ENCODE data around the gene MICAL2. TPM values are rescaled to one million over a fixed set of nuclear protein-coding genes. Genes with fewer than 3 reads are reported as not detected.

Gene MICAL2
- total and polyA plus RNA-seq, 2 of the 8 experiments (the other 6 are each of a cell fraction or from before 2014, with no cell fraction given): 1.3 to 4.1 TPM

DNA sequence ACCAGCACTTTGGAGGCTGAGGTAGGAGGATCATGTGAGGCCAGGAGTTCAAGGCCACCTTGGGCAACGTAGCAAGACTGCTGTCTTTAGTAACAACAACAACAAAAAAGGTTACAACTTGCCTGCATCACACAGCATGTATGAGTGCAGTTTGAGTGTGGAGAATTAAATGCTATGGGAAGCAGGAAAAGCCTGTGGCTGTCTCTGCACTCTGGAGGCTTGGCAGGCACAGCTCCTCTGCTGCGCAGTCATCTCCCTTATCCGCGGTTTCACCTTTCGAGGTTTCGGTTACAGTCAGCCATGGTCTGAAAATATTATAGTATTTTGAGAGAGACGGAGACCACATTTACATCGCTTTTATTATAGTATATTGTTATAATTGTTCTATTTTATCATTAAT lies 2.9 kb downstream of the MICAL2 start:
- Histone ChIP-seq H3K36me3 (ENCODE audit: control insufficient read depth in 2 of 4, insufficient read depth in 4 of 4, low read length in 3 of 4) (no peaks in the 10 kb centered on the region), H3K27me3 (replicated peaks in 1 of 4; ENCODE audit: control insufficient read depth in 3 of 4, extremely low read depth in 1 of 4, insufficient read depth in 3 of 4, low read length in 3 of 4) (peaks cover 0 to 35% (median 29%) of the 10 kb centered on the region in 4 experiments; a peak in 5 of 7 replicates), H2BK120ac (replicated peaks; ENCODE audit: low read depth, low read length) (no peak overlapping the region), H4K5ac (ENCODE audit: insufficient read length, low read depth, low read length) (no peak overlapping the region), H2BK12ac (ENCODE audit: low read depth, low read length) (no peak overlapping the region), H4K20me1 (replicated peaks in 1 of 2; ENCODE audit: control insufficient read depth in 1 of 2, insufficient read depth in 2 of 2, low read length in 2 of 2) (peaks cover 0 to 1% of the 10 kb centered on the region in 2 experiments), H3K79me1 (ENCODE audit: low read depth, low read length) (no peaks in the 10 kb centered on the region), H3K4ac (replicated peaks; ENCODE audit: insufficient read length, low read depth, low read length) (no peak overlapping the region), H3K18ac (ENCODE audit: extremely low read depth, low read length) (no peak overlapping the region), H2AFZ (ENCODE audit: low read length) (no peak overlapping the region), H2AK5ac (ENCODE audit: low read depth, low read length) (no peak overlapping the region), H3K9me3 (ENCODE audit: insufficient read depth in 2 of 2, low read depth in 1 of 2, low read length in 1 of 2) (no peaks in the 10 kb centered on the region), H3K9ac (replicated peaks in 1 of 4; ENCODE audit: extremely low read depth in 1 of 4, low read depth in 3 of 4, low read length in 3 of 4) (no peak overlapping the region), H3K27ac (ENCODE audit: low read depth, low read length) (no peak overlapping the region), H3K4me1 (replicated peaks in 1 of 4; ENCODE audit: control insufficient read depth in 3 of 4, insufficient read depth in 4 of 4, low read length in 3 of 4) (peaks cover 0 to 10% (median 4%) of the 10 kb centered on the region in 4 experiments; a peak in 5 of 7 replicates), H3K4me3 (ENCODE audit: extremely low read depth in 1 of 4, insufficient read depth in 2 of 4, low read depth in 3 of 4, low read length in 4 of 4) (no peak overlapping the region), H3K23ac (ENCODE audit: insufficient read length) (no peak overlapping the region), H3K4me2 (ENCODE audit: insufficient read depth in 1 of 2, low read depth in 2 of 2, low read length in 2 of 2) (no peak overlapping the region), H3K23me2 (ENCODE audit: low read depth, low read length) (peaks cover 12% of the 10 kb centered on the region), H3K79me2 (ENCODE audit: control insufficient read depth in 1 of 2, insufficient read depth in 2 of 2, low read length in 2 of 2) (no peaks in the 10 kb centered on the region), H4K8ac (ENCODE audit: extremely low read depth, insufficient read depth, low read length) (no peak overlapping the region), H2BK20ac (ENCODE audit: low read length) (no peak overlapping the region), H2BK15ac (ENCODE audit: low read length) (no peak overlapping the region), H3K14ac (ENCODE audit: insufficient read length) (no peak overlapping the region), H2BK5ac (ENCODE audit: low read depth, low read length) (no peak overlapping the region), H3K56ac (replicated peaks; ENCODE audit: insufficient read length, low read depth, low read length) (no peak overlapping the region), H4K91ac (replicated peaks; ENCODE audit: insufficient read length, low read length) (no peak overlapping the region)
- DNase-seq (ENCODE audit: low read depth in 1 of 2, low spot score in 2 of 2): no peak
- ChIA-PET CTCF (ENCODE audit: partially characterized antibody) (interaction anchor here (0.7 to 3.2 kb wide), 3 partner anchors 8 to 168 kb away, joined by 3 to 14 read pairs (median 4); no protein-coding TSS in a partner anchor), POLR2A (ENCODE audit: partially characterized antibody) (no interaction called here)
- FAIRE-seq: no peak
- 90% methylated on average over 8 of the region's 8 CpGs; no CpG with 5 or more reads in 1 of the 2 experiments for WGBS, 2 experiments (ENCODE audit: extremely low coverage in 1 of 2, insufficient coverage in 1 of 2, insufficient read length in 1 of 2, insufficient replicate concordance in 2 of 2, low coverage in 1 of 2, low lambda C conversion rate in 2 of 2, missing lambda C conversion rate in 1 of 2)
- no peak for TF ChIP-seq MAFK (IDR thresholded peaks at IDR 0.05; ENCODE audit: low read depth, low read length)
- TF ChIP-seq RNF2 (IDR thresholded peaks at IDR 0.05; ENCODE audit: borderline replicate concordance, low read depth, low read length, missing control alignments, poor library complexity, severe bottlenecking): no peak
- TF ChIP-seq TBP (IDR thresholded peaks at IDR 0.05; ENCODE audit: low read depth, low read length): no peak

Measured in H1 (cell line).